Activated naive CD8-positive, alpha-beta T cell (primary cell): ENCODE data around the gene SLC27A1.

Experiments used
- H3K27ac Mint-ChIP-seq: one replicate; pipeline ENCODE4 v1.8.0; 2021; ENCODE audit warnings: mixed read lengths
- H3K27me3 Mint-ChIP-seq: one replicate; pipeline ENCODE4 v1.8.0; 2021; ENCODE audit warnings: mixed read lengths
- H3K36me3 Mint-ChIP-seq: one replicate; pipeline ENCODE4 v1.8.0; 2021; ENCODE audit warnings: mixed read lengths
- H3K4me1 Mint-ChIP-seq: one replicate; pipeline ENCODE4 v1.8.0; 2021; ENCODE audit warnings: low read depth, mixed read lengths
- H3K4me3 Mint-ChIP-seq: one replicate; pipeline ENCODE4 v1.8.0; 2021; ENCODE audit warnings: mild to moderate bottlenecking, mixed read lengths
- H3K9me3 Mint-ChIP-seq: one replicate; pipeline ENCODE4 v1.8.0; 2021; ENCODE audit warnings: low read depth, mixed read lengths

Gene SLC27A1

DNA sequence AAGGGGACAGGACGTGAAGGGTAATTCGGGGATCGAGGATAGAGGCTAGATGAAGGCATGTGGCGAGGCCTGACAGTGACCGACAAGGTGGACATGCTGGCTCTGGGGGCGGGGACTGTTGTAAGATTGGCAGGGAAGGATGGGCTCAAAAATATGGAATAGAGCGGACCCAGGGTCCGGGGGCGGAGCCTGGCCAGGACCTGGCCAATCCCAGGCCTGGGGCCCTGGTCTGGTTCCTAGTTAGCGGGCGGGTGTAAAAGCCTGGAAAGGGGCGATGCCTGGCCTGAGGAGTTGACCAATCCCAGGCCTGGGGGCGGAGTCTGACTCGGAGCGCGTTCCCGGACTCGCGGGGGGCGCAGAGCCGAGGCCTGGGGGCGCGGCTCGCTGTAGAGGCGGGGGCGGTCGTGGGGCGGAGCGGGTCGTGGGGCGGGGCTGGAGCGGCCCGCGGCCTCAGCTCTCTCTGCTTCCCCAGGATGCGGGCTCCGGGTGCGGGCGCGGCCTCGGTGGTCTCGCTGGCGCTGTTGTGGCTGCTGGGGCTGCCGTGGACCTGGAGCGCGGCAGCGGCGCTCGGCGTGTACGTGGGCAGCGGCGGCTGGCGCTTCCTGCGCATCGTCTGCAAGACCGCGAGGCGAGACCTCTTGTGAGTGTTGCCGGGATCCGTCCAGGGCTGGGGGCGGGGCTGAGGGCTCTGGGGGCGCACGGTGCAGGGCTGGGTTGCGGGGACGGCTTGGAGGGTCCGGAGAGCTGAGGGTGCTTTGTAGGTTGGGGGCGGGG lies at the start of gene SLC27A1:
Gene SLC27A1 (plus strand): TSS at position 457 of the 774 bp plus-strand sequence. CDS start 17 bp downstream, at position 474.
- Mint-ChIP-seq H3K36me3 (no peaks in the 10 kb centered on the region), H3K27ac (peak within 1 kb of the TSS; percentile 90), H3K9me3 (no peaks in the 10 kb centered on the region), H3K4me3 (peak within 1 kb of the TSS; percentile 99), H3K4me1 (peaks cover 32% of the 10 kb centered on the region), H3K27me3 (no peaks in the 10 kb centered on the region)

DNA sequence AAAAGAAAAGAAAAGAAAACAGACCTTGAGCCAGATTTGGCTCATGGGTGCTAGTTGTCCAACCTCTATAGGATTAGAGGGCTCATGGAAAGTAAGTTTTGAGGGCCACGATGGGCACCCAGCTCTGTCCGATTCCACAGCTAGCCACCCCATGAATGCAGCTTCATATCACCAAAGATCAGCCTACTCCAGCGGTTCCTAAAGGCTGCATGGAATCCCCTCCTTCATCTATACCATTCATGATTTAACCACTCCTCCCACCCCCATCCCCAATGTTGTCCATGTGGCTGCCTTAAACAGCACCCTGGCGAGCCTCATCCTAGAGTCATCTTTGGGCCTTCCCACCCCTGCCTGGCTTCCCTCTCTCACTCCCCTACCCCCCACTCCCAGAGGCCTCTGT lies 48.4 kb upstream of the SLC27A1 start:
- H3K27me3 Mint-ChIP-seq = no peaks in the 10 kb centered on the region
- H3K4me3 Mint-ChIP-seq = no peak overlapping the region
- no peaks in the 10 kb centered on the region for H3K9me3 Mint-ChIP-seq
- peaks cover 17% of the 10 kb centered on the region for H3K4me1 Mint-ChIP-seq
- peaks cover 2% of the 10 kb centered on the region for H3K36me3 Mint-ChIP-seq
- no peak overlapping the region for H3K27ac Mint-ChIP-seq

DNA sequence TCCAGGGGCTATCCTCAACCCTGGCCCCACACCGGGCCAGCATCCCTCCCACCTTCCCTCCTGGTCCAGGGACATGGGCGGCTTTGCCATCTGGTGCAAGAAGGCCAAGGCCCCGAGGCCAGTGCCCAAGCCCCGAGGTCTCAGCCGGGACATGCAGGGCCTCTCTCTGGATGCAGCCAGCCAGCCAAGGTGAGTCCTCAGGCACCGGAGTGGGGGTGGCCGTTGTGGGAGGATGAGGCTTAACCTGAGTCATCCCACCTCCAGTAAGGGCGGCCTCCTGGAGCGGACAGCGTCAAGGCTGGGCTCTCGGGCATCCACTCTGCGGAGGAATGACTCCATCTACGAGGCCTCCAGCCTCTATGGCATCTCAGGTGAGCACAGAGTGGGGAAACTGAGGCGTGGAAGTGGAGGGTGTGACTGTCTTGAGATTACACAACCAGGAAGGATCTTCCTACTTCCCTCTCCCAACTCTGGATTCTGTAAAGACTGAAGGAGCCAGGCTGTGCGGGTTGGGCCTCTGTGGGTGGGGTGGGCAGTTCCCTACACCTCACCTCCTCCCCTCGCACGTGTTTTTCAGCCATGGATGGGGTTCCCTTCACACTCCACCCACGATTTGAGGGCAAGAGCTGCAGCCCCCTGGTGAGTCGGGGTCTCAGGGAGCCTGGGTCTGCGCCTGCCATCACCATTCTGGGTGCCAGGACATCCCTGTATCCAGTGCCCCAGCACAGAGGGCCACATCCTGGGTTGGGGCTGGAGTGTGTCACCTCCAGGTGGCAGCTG lies 46.7 kb upstream of the SLC27A1 start:
- H3K4me3 Mint-ChIP-seq = no peak overlapping the region
- peaks cover 17% of the 10 kb centered on the region for H3K4me1 Mint-ChIP-seq
- H3K36me3 Mint-ChIP-seq = peaks cover 2% of the 10 kb centered on the region
- H3K27ac Mint-ChIP-seq = no peak overlapping the region
- no peaks in the 10 kb centered on the region for H3K9me3 Mint-ChIP-seq
- H3K27me3 Mint-ChIP-seq = no peaks in the 10 kb centered on the region

DNA sequence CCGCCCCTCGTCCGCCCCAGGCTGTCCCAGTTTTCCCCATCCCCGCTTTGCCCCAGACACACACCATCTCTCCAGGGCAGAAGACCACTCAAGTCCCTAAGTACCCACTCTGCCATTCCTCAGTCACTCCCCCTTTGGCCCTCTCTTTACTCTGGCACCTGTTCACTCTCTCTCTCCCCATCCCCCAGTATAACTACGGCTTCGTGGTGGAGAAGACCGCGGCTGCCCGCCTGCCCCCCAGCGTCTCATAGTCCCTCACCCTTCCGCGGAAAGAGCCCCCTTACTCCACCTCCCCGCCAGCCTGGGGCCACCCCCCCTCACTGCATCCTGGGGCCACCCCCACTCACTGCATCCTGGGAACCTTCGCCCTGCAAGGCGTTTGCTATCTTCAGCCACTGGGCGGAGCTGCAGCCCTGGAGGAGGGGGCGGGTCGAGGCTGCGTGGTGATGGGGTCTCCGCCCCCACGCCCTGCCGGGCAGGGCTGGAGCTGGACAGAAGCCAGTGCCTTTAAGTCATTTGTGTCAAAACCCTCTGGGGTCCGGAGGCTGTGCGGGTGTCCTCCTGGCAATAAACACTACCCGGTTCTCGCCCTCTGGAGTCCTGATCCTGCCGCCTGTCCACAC lies 45.5 kb upstream of the SLC27A1 start:
- Mint-ChIP-seq H3K4me1 (peaks cover 10% of the 10 kb centered on the region), H3K36me3 (peaks cover 2% of the 10 kb centered on the region), H3K27ac (no peak overlapping the region), H3K27me3 (no peaks in the 10 kb centered on the region), H3K9me3 (no peaks in the 10 kb centered on the region), H3K4me3 (no peak overlapping the region)

DNA sequence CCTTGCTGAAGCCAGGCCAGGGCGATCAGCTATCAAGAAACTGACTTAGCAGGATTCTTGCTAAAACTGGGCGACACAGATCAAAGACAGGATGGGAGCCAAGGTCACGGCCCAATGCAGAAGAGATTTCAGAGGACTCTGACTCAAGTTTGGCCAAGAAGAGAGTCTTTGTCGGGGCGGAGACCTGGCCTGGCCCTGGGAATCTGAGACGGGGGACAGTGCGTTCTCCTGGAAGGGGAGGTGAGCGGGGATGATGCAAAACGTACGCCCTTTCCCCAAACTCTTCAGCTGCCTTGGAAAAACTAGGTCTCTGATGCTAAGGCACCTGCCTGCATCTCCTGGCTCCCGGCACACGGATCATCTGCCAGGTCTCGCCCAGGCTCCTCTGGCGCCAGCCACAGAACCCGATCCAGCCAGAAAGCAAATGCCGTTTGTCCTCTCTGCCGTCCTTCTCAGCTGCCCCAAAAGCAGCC lies 40.6 kb upstream of the SLC27A1 start:
- no peaks in the 10 kb centered on the region for H3K36me3 Mint-ChIP-seq
- H3K27ac Mint-ChIP-seq = no peak overlapping the region
- no peaks in the 10 kb centered on the region for H3K27me3 Mint-ChIP-seq
- peaks cover 1% of the 10 kb centered on the region for H3K4me1 Mint-ChIP-seq
- no peak overlapping the region for H3K4me3 Mint-ChIP-seq
- no peaks in the 10 kb centered on the region for H3K9me3 Mint-ChIP-seq

DNA sequence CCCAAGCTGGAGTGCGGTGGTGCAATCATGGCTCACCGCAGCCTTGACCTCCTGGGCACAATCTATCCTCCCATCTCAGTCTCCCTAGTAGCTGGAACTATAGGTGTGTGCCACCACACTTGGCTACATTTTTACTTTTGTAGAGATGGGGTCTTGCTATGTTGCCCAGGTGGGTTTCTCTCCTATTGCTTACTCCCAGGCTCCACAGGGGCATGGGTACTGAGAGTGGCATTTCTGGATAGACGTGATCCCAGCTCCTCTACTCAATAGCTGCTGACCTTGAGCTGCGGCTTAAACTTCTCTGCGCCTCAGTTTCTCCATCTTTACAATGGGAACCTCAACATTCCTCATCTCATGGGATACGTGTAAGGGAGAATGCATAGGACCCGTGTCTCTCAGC lies 38.9 kb upstream of the SLC27A1 start:
- no peak overlapping the region for H3K27ac Mint-ChIP-seq
- H3K27me3 Mint-ChIP-seq = no peaks in the 10 kb centered on the region
- H3K4me1 Mint-ChIP-seq = no peaks in the 10 kb centered on the region
- H3K36me3 Mint-ChIP-seq = no peaks in the 10 kb centered on the region
- no peak overlapping the region for H3K4me3 Mint-ChIP-seq
- no peaks in the 10 kb centered on the region for H3K9me3 Mint-ChIP-seq

DNA sequence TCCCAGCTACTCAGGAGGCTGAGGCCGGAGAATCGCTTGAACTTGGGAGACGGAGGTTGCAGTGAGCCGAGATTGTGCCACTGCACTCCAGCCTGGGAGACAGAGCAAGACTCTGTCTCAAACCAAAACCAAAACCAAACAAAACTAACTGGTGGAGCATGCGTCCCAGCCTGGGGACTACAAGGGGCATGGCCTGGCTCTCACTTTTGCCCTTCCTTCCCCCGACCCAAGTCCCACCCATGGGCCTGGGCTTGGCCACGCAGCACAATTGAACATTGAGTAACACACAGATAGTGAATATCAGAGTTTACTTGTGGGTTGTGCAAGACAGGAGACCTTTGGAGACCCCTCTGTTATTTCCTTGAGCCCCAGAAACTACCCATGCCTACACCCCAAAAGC lies 35.1 kb upstream of the SLC27A1 start:
- Mint-ChIP-seq H3K27me3 (no peaks in the 10 kb centered on the region), H3K4me3 (no peak overlapping the region), H3K9me3 (no peaks in the 10 kb centered on the region), H3K27ac (no peak overlapping the region), H3K4me1 (no peaks in the 10 kb centered on the region), H3K36me3 (no peaks in the 10 kb centered on the region)

DNA sequence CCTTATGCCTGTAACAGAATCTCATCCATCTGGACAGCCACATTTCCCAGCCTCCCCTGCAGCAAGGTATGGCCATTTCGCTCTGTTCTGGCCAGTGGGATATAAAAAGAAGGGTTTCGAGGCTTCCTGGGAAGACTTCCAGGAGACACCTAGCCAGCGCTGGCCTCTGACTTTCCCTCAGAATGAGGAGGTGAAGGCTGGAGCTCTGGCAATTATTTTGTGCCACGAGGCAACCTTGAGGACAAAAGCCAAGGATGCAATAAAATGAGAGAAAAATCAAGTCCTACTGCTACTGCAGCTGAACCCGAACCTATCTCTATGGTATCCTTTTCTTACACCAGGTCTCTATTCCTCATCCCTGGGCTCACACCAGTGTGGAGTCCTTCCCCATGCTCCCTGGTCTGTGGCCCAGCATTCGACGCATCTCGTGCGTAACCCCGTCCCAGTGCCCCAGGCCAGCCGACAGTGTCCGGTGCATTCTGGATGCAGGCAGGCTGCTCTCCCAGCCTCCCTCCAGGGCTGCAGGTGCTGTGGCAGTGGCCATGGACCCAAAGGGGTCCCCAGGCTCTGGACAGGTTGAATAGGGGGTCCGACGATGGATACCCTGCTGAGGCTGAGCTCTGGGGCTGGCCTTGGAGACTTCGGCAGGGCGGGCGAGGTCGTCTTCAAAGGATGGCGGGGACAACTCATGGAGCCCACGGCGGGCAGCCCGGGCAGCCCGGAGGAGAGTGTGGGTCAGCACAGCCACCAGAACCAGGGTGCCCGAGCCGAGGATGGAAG lies 34.0 kb upstream of the SLC27A1 start:
- no peaks in the 10 kb centered on the region for H3K36me3 Mint-ChIP-seq
- H3K9me3 Mint-ChIP-seq = no peaks in the 10 kb centered on the region
- no peaks in the 10 kb centered on the region for H3K4me1 Mint-ChIP-seq
- H3K27ac Mint-ChIP-seq = no peak overlapping the region
- no peak overlapping the region for H3K4me3 Mint-ChIP-seq
- no peaks in the 10 kb centered on the region for H3K27me3 Mint-ChIP-seq

DNA sequence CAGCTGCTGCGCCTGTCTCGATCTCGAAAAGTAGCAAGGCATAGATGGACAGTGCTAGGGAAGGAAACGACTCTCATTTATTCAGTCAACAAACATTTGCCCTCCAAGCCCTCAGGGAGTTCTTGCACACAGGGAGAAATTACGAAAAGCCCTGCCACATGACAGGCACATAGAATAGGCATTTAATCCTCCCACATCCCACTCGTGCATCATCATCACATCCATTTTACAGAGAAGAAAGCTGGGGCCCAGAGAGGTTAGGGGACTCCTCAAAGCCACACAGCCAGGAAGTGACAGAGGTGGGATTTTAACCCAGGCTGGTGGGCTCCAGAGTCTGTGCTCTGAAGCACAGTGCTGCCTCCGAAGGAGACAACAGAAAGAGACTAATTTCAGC lies 33.5 kb upstream of the SLC27A1 start:
- no peaks in the 10 kb centered on the region for H3K9me3 Mint-ChIP-seq
- H3K4me3 Mint-ChIP-seq = no peak overlapping the region
- no peaks in the 10 kb centered on the region for H3K36me3 Mint-ChIP-seq
- no peak overlapping the region for H3K27ac Mint-ChIP-seq
- H3K4me1 Mint-ChIP-seq = no peaks in the 10 kb centered on the region
- H3K27me3 Mint-ChIP-seq = no peaks in the 10 kb centered on the region

DNA sequence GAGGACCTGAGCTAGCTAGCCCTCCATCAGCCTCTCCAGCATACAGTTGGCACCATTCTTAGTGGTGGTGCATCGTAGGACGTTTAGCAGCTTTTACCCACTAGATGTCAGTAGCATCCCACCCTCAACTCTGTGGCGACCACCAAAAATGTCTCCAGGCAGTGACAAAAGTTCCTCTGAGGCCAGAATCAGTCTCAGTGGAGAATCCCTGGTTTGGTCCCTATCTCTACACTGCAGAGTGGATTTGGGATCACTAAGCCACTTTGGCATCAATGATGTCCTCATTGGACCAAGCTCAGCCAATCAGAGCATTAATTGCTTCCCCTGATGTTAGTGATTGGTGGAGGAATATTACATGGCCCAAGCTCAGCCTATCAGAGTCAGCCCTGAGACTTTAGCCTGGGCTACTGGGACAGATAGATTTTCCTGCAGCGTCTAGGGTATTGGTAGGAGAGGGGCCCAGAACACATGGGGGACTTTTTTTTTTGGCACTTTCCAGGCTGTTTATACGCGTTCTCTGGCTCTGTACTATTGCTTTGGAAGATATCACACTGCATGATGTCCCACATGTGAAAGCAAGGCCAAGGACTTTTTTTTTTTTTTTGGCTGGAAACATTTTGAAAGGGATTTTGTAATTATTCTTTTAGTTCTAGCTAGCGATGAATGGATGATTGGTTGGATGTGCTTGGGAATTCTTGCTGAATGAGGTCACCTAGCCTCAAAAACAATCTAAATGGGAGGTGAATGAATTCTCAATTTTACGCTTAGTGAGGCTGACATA lies 28.9 kb upstream of the SLC27A1 start:
- no peak overlapping the region for H3K27ac Mint-ChIP-seq
- H3K9me3 Mint-ChIP-seq = no peaks in the 10 kb centered on the region
- no peaks in the 10 kb centered on the region for H3K4me1 Mint-ChIP-seq
- no peaks in the 10 kb centered on the region for H3K36me3 Mint-ChIP-seq
- no peaks in the 10 kb centered on the region for H3K27me3 Mint-ChIP-seq
- no peak overlapping the region for H3K4me3 Mint-ChIP-seq

DNA sequence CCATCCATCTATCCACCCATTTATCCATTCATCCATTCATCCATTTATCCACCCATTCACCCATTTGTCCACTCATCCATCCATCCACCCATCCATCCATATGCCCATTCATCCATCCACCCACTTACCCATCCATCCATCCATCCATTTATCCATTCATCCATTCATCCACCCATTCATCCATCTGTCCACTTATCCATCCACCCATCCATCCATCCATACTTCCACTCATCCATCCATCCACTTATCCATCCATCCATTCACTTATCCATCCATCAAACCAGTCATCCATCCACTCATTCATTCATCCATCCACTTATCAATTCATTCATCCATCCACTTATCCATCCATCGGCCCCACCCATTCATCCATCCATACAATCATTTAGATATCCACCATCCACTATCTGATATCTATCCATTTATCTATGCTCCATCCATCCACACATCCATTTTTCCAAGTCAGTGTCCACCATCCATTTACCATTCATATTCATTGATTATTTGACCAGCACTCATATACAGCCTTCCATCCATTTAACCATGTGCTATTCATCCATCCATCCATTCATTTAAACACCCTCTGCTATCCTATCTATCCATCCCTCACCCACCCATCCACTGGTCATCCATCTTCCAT lies 24.7 kb upstream of the SLC27A1 start:
- Mint-ChIP-seq H3K9me3 (no peaks in the 10 kb centered on the region), H3K27ac (no peak overlapping the region), H3K4me1 (peaks cover 11% of the 10 kb centered on the region), H3K4me3 (no peak overlapping the region), H3K27me3 (peaks cover 4% of the 10 kb centered on the region), H3K36me3 (peaks cover 2% of the 10 kb centered on the region)

DNA sequence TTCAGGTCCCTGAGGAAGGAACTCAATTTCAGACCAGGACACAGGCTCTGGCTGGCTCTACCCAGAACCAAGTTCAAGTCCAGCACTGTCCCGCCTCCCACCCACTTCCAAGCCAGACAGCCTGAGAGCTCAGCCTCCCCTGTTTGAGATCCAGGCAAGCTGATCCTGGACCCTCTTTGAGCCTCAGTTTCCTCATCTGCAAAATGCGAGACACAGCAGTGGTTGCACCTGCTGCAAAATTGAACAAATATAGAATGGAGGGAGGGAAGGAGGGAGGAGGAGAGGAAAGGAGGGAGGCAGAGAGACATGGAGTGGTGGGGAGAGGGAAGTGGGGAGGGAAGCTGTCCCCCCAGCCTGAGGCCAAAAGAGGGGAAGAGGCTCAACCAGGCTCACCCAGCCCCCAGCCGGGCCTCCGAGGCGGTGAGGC lies 22.6 kb upstream of the SLC27A1 start:
- Mint-ChIP-seq H3K36me3 (peaks cover 2% of the 10 kb centered on the region), H3K4me3 (peak overlapping the region; percentile 66), H3K27me3 (peaks cover 4% of the 10 kb centered on the region)

DNA sequence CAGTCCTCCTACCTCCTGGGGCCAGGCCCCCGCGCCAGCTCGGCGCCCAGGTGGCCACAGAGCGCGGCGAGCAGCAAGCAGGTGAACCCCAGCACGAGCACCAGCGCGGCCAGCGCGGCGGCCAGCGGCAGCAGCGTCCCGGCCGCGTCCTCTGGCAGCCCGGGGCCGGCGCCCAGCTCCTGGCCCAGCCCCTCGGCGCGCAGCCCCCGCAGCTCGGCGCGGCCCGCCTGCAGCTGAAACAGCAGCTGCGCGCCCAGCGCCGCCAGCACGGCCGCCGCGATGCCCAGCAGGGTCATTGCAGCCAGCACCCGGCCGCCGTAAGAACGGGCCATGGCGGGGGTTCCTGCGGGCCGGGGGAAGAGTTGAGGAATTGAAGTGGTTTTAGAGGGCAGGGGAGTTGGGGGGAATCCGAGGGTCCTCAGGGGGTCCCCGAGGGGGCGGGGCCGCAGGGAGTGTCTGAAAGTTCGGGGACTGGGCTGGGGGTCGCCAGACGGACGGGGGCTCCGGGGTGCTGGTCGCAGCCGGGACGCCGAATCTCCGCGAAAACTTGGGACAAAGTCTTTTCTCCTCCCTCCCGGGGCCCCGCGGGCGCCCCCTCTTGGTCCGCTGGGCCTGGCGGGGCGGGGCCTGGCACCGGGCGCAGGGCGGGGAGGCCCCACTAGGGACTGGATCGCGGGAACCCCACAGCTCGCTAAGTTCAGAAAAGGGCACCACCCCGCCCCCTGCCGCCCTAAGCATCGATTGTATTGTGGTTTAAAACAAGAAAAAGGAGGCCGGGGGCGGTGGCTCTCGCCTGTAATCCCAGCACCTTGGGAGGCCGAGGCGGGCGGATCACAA lies 22.0 kb upstream of the SLC27A1 start, which contains the start of gene TMEM221:
Gene TMEM221 (minus strand): TSS at position 538 of the 837 bp plus-strand sequence. CDS start 206 bp downstream, at position 332.
- H3K4me1 Mint-ChIP-seq = peaks cover 14% of the 10 kb centered on the region
- H3K36me3 Mint-ChIP-seq = peaks cover 2% of the 10 kb centered on the region
- no peak within 1 kb of the TSS for H3K27ac Mint-ChIP-seq
- H3K4me3 Mint-ChIP-seq = peak within 1 kb of the TSS; percentile 66
- no peaks in the 10 kb centered on the region for H3K9me3 Mint-ChIP-seq
- H3K27me3 Mint-ChIP-seq = peaks cover 5% of the 10 kb centered on the region

More for the DNA sequence above, 22.6 kb upstream of the SLC27A1 start:
- H3K9me3 Mint-ChIP-seq = no peaks in the 10 kb centered on the region
- H3K4me1 Mint-ChIP-seq = peaks cover 13% of the 10 kb centered on the region
- H3K27ac Mint-ChIP-seq = no peak overlapping the region
